Measurements from ENCODE around the gene NPAS3.

GRCh38 chr14:33432407-33433023 lies 493.8 kb downstream of the NPAS3 start:
- TF ChIP-seq CTCF (conservative IDR thresholded peaks at IDR 0.05; ENCODE audit: low read depth, low read length) (peak; percentile 82), EZH2 (IDR thresholded peaks at IDR 0.05; ENCODE audit: low read length, unreplicated experiment) (no peak), EZH2phosphoT487 (IDR thresholded peaks at IDR 0.05; ENCODE audit: borderline replicate concordance, low read length) (no peak)

Data from PC-3 (cell line).